OCI-LY3 (cell line): Measurements from ENCODE around the gene ELOVL7.

Source experiments
- H2AFZ ChIP-seq: fragments of 200-600, 300-600 bp; shearing (Covaris generic); 2 replicates; pipeline ENCODE4 v1.6.0; 2014; ENCODE audit warnings: antibody characterized with exemption, low read depth, low read length
- H3K27ac ChIP-seq: fragments of 200-600, 300-600 bp; sonication (generic); 2 replicates; pipeline ENCODE4 v1.5.1; 2014; ENCODE audit warnings: mild to moderate bottlenecking, low read length, moderate library complexity, mixed read lengths
- H3K27me3 ChIP-seq: fragments of 200-600, 300-600 bp; sonication (generic); 2 replicates; pipeline ENCODE4 v1.6.1; 2014; ENCODE audit warnings: low read depth, low read length, mixed read lengths
- H3K36me3 ChIP-seq: fragments of 200-600, 300-600 bp; sonication (generic); replicated peaks from 2 replicates; pipeline ENCODE3; 2014; ENCODE audit warnings: low read depth, low read length, mixed read lengths
- H3K4me1 ChIP-seq: fragments of 300-600, 200-600 bp; sonication (generic); 2 replicates; pipeline ENCODE4 v1.6.1; 2014; ENCODE audit warnings: low read length, mixed read lengths
- H3K4me2 ChIP-seq: fragments of 200-600, 300-600 bp; sonication (generic); 2 replicates; pipeline ENCODE4 v1.6.1; 2014; ENCODE audit warnings: low read length, mixed read lengths
- H3K4me3 ChIP-seq: fragments of 300-600, 200-600 bp; sonication (generic); 2 replicates; pipeline ENCODE4 v1.5.1; 2014; ENCODE audit warnings: antibody characterized with exemption, mild to moderate bottlenecking, low read length, moderate library complexity
- H3K79me2 ChIP-seq: fragments of 300-600, 200-600 bp; shearing (Covaris generic); 2 replicates; pipeline ENCODE4 v1.6.1; 2014; ENCODE audit warnings: mild to moderate bottlenecking, low read length, mixed read lengths
- H3K9ac ChIP-seq: fragments of 300-600, 200-600 bp; shearing (Covaris generic); 2 replicates; pipeline ENCODE4 v1.6.0; 2014; ENCODE audit warnings: mild to moderate bottlenecking, low read length, moderate library complexity
- H3K9me3 ChIP-seq: fragments of 200-600, 300-600 bp; shearing (Covaris generic); 2 replicates; pipeline ENCODE4 v1.6.1; 2014; ENCODE audit warnings: low read length, mixed read lengths; ENCODE audit not compliant: insufficient read depth
- H4K20me1 ChIP-seq: fragments of 200-600, 300-600 bp; sonication (generic); 2 replicates; pipeline ENCODE4 v1.6.1; 2016; ENCODE audit warnings: low read length, mixed read lengths; ENCODE audit not compliant: insufficient read depth
- EZH2phosphoT487 ChIP-seq: fragments of 200-600 bp; shearing (Covaris generic); IDR thresholded peaks from 2 replicates; pipeline ENCODE4 v1.6.1; 2018; ENCODE audit warnings: antibody characterized with exemption, mixed run types, low read depth
- TF ChIP-seq, protein P1 (sequence below): fragments of 200-600, 300-600 bp; sonication (generic); IDR thresholded peaks from 2 replicates; pipeline ENCODE4 v1.5.1; 2014; ENCODE audit warnings: antibody characterized with exemption, low read length, low read depth

ELOVL7 gene

DNA sequence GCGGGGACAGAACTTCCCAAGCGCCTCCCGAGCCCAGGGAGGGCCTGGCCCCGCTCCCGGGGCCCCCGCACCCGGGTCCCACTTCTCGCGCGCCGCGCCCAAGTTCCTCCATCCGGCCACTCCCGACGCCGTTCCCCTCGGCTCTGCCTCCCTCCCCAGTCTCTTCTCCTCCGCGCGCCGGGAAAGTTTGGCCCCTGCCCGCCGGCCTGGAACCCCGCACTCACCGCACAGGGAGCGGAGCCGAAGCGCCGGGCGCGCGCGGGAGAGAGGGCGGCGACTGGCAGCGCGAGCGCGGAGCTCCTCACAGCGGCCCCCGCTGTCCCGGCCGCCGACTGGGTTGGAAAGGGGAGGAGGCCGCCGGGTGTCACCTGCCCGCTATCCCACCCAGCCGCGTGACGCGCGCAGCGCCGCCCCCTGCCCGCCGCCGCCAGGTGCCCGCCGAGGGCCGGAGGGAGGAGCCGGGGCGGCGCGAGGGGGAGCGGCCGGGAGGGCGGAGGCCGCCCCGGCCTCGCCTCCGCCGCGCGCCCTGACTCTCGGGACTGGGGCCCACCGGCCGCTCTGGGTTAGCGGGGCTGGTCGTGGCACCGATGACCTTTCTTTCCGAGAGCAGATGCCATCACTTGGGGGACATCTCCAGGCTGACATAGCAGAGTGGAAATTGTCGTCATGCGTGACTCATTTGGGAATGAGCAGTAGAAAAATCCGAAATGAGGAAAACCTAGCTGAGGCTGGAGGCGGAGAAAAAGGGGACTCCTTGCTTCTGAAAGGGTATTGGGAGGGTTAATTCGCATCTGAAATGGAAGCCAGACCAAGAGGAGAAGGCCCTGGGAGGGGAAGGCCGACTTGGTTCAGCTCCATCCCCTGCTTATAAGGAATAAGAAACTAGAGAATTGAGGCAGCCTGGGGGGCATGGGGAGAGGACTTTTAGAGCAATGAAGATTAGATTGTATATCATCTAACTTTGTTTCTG lies at the start of gene ELOVL7:
ELOVL7 (minus strand) TSS at position 334 of the 970 bp plus-strand sequence. CDS start 56,872 bp downstream, outside the sequence.
- Histone ChIP-seq H3K36me3 (no peaks in the 10 kb centered on the region), H3K9ac (peak within 1 kb of the TSS; percentile 76), H3K79me2 (peaks cover 5% of the 10 kb centered on the region; the same call in 1 of the 2 replicates), H3K27ac (peak within 1 kb of the TSS; percentile 9; the same call in 1 of the 2 replicates), H4K20me1 (no peaks in the 10 kb centered on the region), H2AFZ (peak within 1 kb of the TSS; percentile 92), H3K4me1 (0 out of 2 replicates have a peak, but pooled peaks cover 4% of the 10 kb centered on the region), H3K4me3 (peak within 1 kb of the TSS; percentile 96), H3K4me2 (peak within 1 kb of the TSS; percentile 90), H3K9me3 (no peaks in the 10 kb centered on the region), H3K27me3 (peaks cover 4% of the 10 kb centered on the region; the same call in 1 of the 2 replicates)
- TF ChIP-seq, protein P1, sequence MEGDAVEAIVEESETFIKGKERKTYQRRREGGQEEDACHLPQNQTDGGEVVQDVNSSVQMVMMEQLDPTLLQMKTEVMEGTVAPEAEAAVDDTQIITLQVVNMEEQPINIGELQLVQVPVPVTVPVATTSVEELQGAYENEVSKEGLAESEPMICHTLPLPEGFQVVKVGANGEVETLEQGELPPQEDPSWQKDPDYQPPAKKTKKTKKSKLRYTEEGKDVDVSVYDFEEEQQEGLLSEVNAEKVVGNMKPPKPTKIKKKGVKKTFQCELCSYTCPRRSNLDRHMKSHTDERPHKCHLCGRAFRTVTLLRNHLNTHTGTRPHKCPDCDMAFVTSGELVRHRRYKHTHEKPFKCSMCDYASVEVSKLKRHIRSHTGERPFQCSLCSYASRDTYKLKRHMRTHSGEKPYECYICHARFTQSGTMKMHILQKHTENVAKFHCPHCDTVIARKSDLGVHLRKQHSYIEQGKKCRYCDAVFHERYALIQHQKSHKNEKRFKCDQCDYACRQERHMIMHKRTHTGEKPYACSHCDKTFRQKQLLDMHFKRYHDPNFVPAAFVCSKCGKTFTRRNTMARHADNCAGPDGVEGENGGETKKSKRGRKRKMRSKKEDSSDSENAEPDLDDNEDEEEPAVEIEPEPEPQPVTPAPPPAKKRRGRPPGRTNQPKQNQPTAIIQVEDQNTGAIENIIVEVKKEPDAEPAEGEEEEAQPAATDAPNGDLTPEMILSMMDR, result peak; percentile 32; the same call in 1 of the 2 replicates
- no peak for TF ChIP-seq EZH2phosphoT487

DNA sequence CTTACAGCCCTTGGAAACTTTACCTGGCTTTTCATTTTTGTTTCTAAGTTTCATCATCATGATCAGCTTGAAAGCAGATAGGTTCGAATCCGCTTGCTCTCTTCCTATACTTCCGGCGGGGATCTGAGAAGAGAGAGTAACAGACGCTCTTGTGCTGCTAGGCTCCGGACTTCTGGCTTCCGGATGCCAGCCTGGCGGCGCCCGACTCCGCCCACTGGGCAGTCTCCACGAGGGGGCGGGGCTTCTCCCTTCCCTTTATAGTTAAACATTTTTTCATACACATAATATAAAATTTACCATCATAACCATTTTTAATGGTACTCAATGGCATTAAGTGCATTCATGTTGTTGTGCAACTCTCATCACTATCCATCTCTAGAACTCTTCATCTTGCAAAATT lies 49.5 kb upstream of the ELOVL7 start:
- H3K4me3 ChIP-seq, result no peak overlapping the region
- H3K36me3 ChIP-seq, result no peaks in the 10 kb centered on the region
- H3K4me1 ChIP-seq, result peaks cover 17% of the 10 kb centered on the region
- H3K79me2 ChIP-seq, result no peaks in the 10 kb centered on the region
- H3K9ac ChIP-seq, result no peak overlapping the region
- H2AFZ ChIP-seq, result no peak overlapping the region
- no peak overlapping the region for H3K4me2 ChIP-seq
- no peaks in the 10 kb centered on the region for H3K9me3 ChIP-seq
- H4K20me1 ChIP-seq, result no peaks in the 10 kb centered on the region
- no peak overlapping the region for H3K27ac ChIP-seq
- TF ChIP-seq, protein P1, result no peak
- no peak for TF ChIP-seq EZH2phosphoT487
- H3K27me3 ChIP-seq, result no peaks in the 10 kb centered on the region

DNA sequence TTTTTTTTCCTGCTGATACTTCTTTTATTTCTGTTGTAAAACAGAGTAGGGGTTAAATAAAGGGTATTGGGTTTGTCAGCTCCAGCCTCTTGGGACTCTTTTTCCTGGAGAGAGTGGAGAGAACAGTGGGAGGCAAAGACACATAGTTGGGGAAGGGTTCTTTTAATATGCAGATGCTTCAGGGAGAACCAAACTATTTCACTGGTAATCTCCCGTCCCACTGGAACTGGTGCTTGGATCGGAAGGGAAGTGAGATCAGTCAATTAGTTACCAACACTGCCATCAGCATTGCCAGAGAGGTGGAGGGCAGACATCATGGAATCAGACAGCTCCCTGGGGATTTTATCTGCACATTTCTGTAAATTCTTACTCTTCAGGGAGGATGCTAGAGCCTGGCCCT lies 47.6 kb upstream of the ELOVL7 start:
- no peak overlapping the region for H3K27ac ChIP-seq
- H3K27me3 ChIP-seq, result no peaks in the 10 kb centered on the region
- no peak overlapping the region for H3K4me2 ChIP-seq
- no peaks in the 10 kb centered on the region for H4K20me1 ChIP-seq
- H3K4me1 ChIP-seq, result peaks cover 21% of the 10 kb centered on the region
- no peak overlapping the region for H3K4me3 ChIP-seq
- no peaks in the 10 kb centered on the region for H3K36me3 ChIP-seq
- H2AFZ ChIP-seq, result no peak overlapping the region
- H3K9me3 ChIP-seq, result no peaks in the 10 kb centered on the region
- TF ChIP-seq, protein P1, result no peak
- TF ChIP-seq EZH2phosphoT487, result no peak
- H3K9ac ChIP-seq, result no peak overlapping the region
- H3K79me2 ChIP-seq, result no peaks in the 10 kb centered on the region

DNA sequence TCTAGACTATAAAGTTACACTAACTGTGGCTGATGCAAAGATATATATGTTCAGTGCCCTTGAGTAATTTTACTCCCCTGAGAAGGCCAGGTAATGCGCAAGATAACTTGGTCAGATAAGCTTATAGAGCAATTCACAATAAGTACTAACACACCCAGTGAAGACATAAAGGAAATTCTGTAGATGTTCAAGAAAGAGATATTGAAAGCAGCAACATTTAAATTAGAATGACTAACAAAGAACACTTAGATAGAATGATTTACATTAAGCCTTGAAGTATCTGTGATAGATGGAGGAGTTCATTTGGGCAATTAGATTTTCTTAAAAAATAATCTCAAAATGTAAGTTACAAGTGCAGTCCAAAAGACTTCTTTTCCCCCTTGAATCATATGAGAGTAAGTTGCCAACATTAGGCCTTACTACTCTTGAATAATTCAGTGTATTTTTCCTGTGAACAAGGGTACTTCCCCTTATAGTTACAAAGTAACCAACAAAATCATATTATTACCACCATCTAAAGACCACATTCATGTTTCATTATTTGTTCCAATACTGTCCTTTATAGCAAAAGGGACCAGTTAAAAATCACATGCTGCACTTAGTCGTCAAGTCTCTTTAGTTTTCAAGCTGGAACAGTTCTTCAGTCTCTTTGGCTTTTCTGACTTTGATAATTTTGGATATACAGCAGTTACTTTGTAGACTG lies 44.4 kb upstream of the ELOVL7 start:
- Histone ChIP-seq H3K27me3 (no peaks in the 10 kb centered on the region), H3K9me3 (no peaks in the 10 kb centered on the region), H3K27ac (peak overlapping the region; percentile 39; the same call in 1 of the 2 replicates), H3K4me3 (no peak overlapping the region), H3K4me1 (peaks cover 21% of the 10 kb centered on the region), H4K20me1 (no peaks in the 10 kb centered on the region), H3K4me2 (peak overlapping the region; percentile 54), H3K79me2 (no peaks in the 10 kb centered on the region), H3K9ac (no peak overlapping the region), H2AFZ (no peak overlapping the region), H3K36me3 (no peaks in the 10 kb centered on the region)
- no peak for TF ChIP-seq EZH2phosphoT487
- TF ChIP-seq, protein P1, result no peak
